Neuronal stem cell (in vitro differentiated cells): Measurements from ENCODE around the gene PRLR.

Source experiments
- DNase-seq: peaks from one replicate; pipeline ENCODE4 v3.0.0-alpha.2; 2013; ENCODE audit warnings: low spot score
- H2AFZ ChIP-seq: one replicate; pipeline ENCODE4 v1.6.1; 2013; ENCODE audit warnings: mild to moderate bottlenecking, low read length, inconsistent platforms
- H2AK5ac ChIP-seq: 2 replicates; pipeline ENCODE4 v1.6.1; 2013; ENCODE audit warnings: low read depth, mild to moderate bottlenecking, inconsistent platforms, low read length, moderate library complexity, mixed read lengths
- H2BK120ac ChIP-seq: 2 replicates; pipeline ENCODE4 v1.6.1; 2013; ENCODE audit warnings: low read depth, mild to moderate bottlenecking, inconsistent platforms, low read length, moderate library complexity, mixed read lengths
- H2BK12ac ChIP-seq: one replicate; pipeline ENCODE4 v1.6.1; 2013; ENCODE audit warnings: low read length, inconsistent platforms
- H2BK15ac ChIP-seq: 2 replicates; pipeline ENCODE4 v1.6.1; 2013; ENCODE audit warnings: mild to moderate bottlenecking, low read length, inconsistent platforms, mixed read lengths
- H2BK5ac ChIP-seq: one replicate; pipeline ENCODE4 v1.6.1; 2013; ENCODE audit warnings: inconsistent platforms, mild to moderate bottlenecking, low read length, moderate library complexity
- H3K14ac ChIP-seq: one replicate; pipeline ENCODE4 v1.6.1; 2013; ENCODE audit warnings: low read length, inconsistent platforms
- H3K18ac ChIP-seq: 2 replicates; pipeline ENCODE4 v1.6.1; 2013; ENCODE audit warnings: low read length, inconsistent platforms
- H3K23ac ChIP-seq: 2 replicates; pipeline ENCODE4 v1.6.1; 2013; ENCODE audit warnings: low read depth, mild to moderate bottlenecking, mixed read lengths, low read length, inconsistent platforms; ENCODE audit not compliant: poor library complexity
- H3K27ac ChIP-seq: replicated peaks from 3 replicates; pipeline ENCODE4 v1.5.1; 2013; ENCODE audit warnings: low read length, inconsistent platforms
- H3K27me3 ChIP-seq, 3 experiments: 2 replicates each; pipeline ENCODE4 v1.6.1; 2013; ENCODE audit warnings: low read length in 3 of 3, mild to moderate bottlenecking in 2 of 3, inconsistent platforms in 1 of 3, low read depth in 1 of 3, mixed read lengths in 1 of 3, moderate library complexity in 1 of 3; ENCODE audit not compliant: control insufficient read depth in 3 of 3, insufficient read depth in 3 of 3
- H3K36me3 ChIP-seq, 2 donors: replicated peaks in 1 of 2; 2 replicates each; pipeline ENCODE4 v1.6.1; 2013; ENCODE audit warnings: low read length in 2 of 2; ENCODE audit not compliant: control insufficient read depth in 2 of 2, insufficient read depth in 2 of 2
- H3K4ac ChIP-seq: 2 replicates; pipeline ENCODE4 v1.6.1; 2013; ENCODE audit warnings: inconsistent platforms, mild to moderate bottlenecking, low read length, moderate library complexity
- H3K4me1 ChIP-seq, 2 donors: 1 replicate in 1 of 2; 2 replicates in 1 of 2; pipeline ENCODE4 v1.6.1; 2013; ENCODE audit warnings: low read length in 2 of 2, low read depth in 1 of 2; ENCODE audit not compliant: control insufficient read depth in 2 of 2, insufficient read depth in 1 of 2
- H3K4me2 ChIP-seq: one replicate; pipeline ENCODE4 v1.6.1; 2013; ENCODE audit warnings: mild to moderate bottlenecking, low read length, inconsistent platforms; ENCODE audit not compliant: insufficient read depth, poor library complexity, severe bottlenecking
- H3K4me3 ChIP-seq, 2 donors: 2 replicates each; pipeline ENCODE4 v1.5.1; 2013; ENCODE audit warnings: low read length in 2 of 2, mild to moderate bottlenecking in 2 of 2, inconsistent platforms in 1 of 2, moderate library complexity in 1 of 2
- H3K79me1 ChIP-seq: one replicate; pipeline ENCODE4 v1.6.1; 2013; ENCODE audit warnings: low read depth, mild to moderate bottlenecking, inconsistent platforms, low read length, moderate library complexity
- H3K9ac ChIP-seq: one replicate; pipeline ENCODE4 v1.6.1; 2013; ENCODE audit warnings: mild to moderate bottlenecking, low read depth, low read length, inconsistent platforms; ENCODE audit not compliant: poor library complexity
- H3K9me3 ChIP-seq, 2 donors: replicated peaks in 1 of 2; 2 replicates each; pipeline versions ENCODE3 to v1.6.1; 2013; ENCODE audit warnings: low read length in 2 of 2, mild to moderate bottlenecking in 2 of 2, inconsistent platforms in 1 of 2, low read depth in 1 of 2, mixed read lengths in 1 of 2, moderate library complexity in 1 of 2; ENCODE audit not compliant: control insufficient read depth in 2 of 2, insufficient read depth in 1 of 2
- H4K8ac ChIP-seq: one replicate; pipeline ENCODE4 v1.6.1; 2013; ENCODE audit warnings: low read depth, mild to moderate bottlenecking, inconsistent platforms, low read length, moderate library complexity
- H4K91ac ChIP-seq: one replicate; pipeline ENCODE4 v1.6.1; 2013; ENCODE audit warnings: low read length, low read depth, mild to moderate bottlenecking, inconsistent platforms; ENCODE audit not compliant: poor library complexity
- WGBS, 2 donors: extraction: QIAGEN DNeasy Blood & Tissue Kit; methylation state at CpG; one replicate each; pipeline ENCODE4 v1.1.7; 2013; ENCODE audit warnings: missing lambda C conversion rate in 2 of 2, mixed read lengths in 1 of 2; ENCODE audit not compliant: insufficient read length in 2 of 2, insufficient replicate concordance in 1 of 2; ENCODE audit errors: extremely low coverage in 2 of 2; 5-methylcytosine and 5-hydroxymethylcytosine counted together

Gene PRLR

GRCh38 chr5:35209862-35210261 is 20.4 kb downstream of the PRLR start:
- Histone ChIP-seq H3K4me2 (no peak overlapping the region), H4K8ac (no peak overlapping the region), H3K4me3 (no peak overlapping the region), H2BK5ac (no peak overlapping the region), H4K91ac (no peak overlapping the region), H3K18ac (no peak overlapping the region), H3K4me1 (no peaks in the 10 kb centered on the region), H3K9me3 (no peaks in the 10 kb centered on the region), H2BK120ac (no peak overlapping the region), H3K14ac (no peak overlapping the region), H2AK5ac (no peak overlapping the region), H3K9ac (no peak overlapping the region), H2AFZ (no peak overlapping the region), H3K36me3 (no peaks in the 10 kb centered on the region), H3K4ac (no peak overlapping the region), H3K23ac (no peak overlapping the region), H3K27ac (no peak overlapping the region), H2BK15ac (no peak overlapping the region), H2BK12ac (no peak overlapping the region), H3K27me3 (no peaks in the 10 kb centered on the region), H3K79me1 (no peaks in the 10 kb centered on the region)
- no peak for DNase-seq
- WGBS, 2 donors: no CpG with 5 or more reads among the region's 3 CpGs

GRCh38 chr5:35205606-35206005 is 24.7 kb downstream of the PRLR start:
- Histone ChIP-seq H2BK5ac (no peak overlapping the region), H2BK120ac (no peak overlapping the region), H4K91ac (no peak overlapping the region), H4K8ac (no peak overlapping the region), H3K23ac (no peak overlapping the region), H3K27me3 (no peaks in the 10 kb centered on the region), H2BK15ac (no peak overlapping the region), H3K14ac (no peak overlapping the region), H3K18ac (no peak overlapping the region), H2AK5ac (no peak overlapping the region), H3K79me1 (no peaks in the 10 kb centered on the region), H3K36me3 (no peaks in the 10 kb centered on the region), H3K9ac (no peak overlapping the region), H3K27ac (no peak overlapping the region), H3K9me3 (no peaks in the 10 kb centered on the region), H3K4me3 (no peak overlapping the region), H2BK12ac (no peak overlapping the region), H2AFZ (no peak overlapping the region), H3K4me2 (no peak overlapping the region), H3K4me1 (no peaks in the 10 kb centered on the region), H3K4ac (no peak overlapping the region)
- DNase-seq: no peak
- WGBS, 2 donors: no CpG with 5 or more reads among the region's 1 CpG

- Histone ChIP-seq H2AK5ac (no peak overlapping the region), H2BK5ac (no peak overlapping the region), H3K36me3 (no peaks in the 10 kb centered on the region), H3K27me3 (no peaks in the 10 kb centered on the region), H3K18ac (no peak overlapping the region), H3K4me1 (no peaks in the 10 kb centered on the region), H3K79me1 (no peaks in the 10 kb centered on the region), H3K9ac (no peak overlapping the region), H4K8ac (no peak overlapping the region), H2AFZ (no peak overlapping the region), H3K23ac (no peak overlapping the region), H4K91ac (no peak overlapping the region), H3K4ac (no peak overlapping the region), H2BK12ac (no peak overlapping the region), H3K9me3 (no peaks in the 10 kb centered on the region), H2BK120ac (no peak overlapping the region), H3K4me3 (no peak overlapping the region), H2BK15ac (no peak overlapping the region), H3K27ac (no peak overlapping the region), H3K4me2 (no peak overlapping the region), H3K14ac (no peak overlapping the region)
- no peak for DNase-seq
- no CpG with 5 or more reads among the region's 2 CpGs for WGBS, 2 donors
Measured at GRCh38 chr5:35205186-35205585, 25.1 kb downstream of the PRLR start.

- H3K27ac ChIP-seq: no peak overlapping the region
- no peak overlapping the region for H2BK5ac ChIP-seq
Measured at GRCh38 chr5:35203403-35203802, 26.9 kb downstream of the PRLR start.

More at GRCh38 chr5:35203403-35203802, 26.9 kb downstream of the PRLR start:
- peaks cover 0 to 3% (median 0%) of the 10 kb centered on the region in 3 experiments for H3K27me3 ChIP-seq
- WGBS, 2 donors: no CpG with 5 or more reads among the region's 1 CpG
- no peak overlapping the region for H3K4me3 ChIP-seq
- H3K36me3 ChIP-seq: no peaks in the 10 kb centered on the region
- H3K9ac ChIP-seq: no peak overlapping the region
- no peak for DNase-seq
- H3K4me1 ChIP-seq: no peaks in the 10 kb centered on the region
- no peak overlapping the region for H2BK120ac ChIP-seq
- H3K4ac ChIP-seq: no peak overlapping the region
- H3K4me2 ChIP-seq: no peak overlapping the region
- no peak overlapping the region for H3K14ac ChIP-seq
- H3K18ac ChIP-seq: no peak overlapping the region
- no peak overlapping the region for H2BK15ac ChIP-seq
- no peaks in the 10 kb centered on the region for H3K9me3 ChIP-seq
- H3K23ac ChIP-seq: no peak overlapping the region
- H2BK12ac ChIP-seq: no peak overlapping the region
- no peak overlapping the region for H4K8ac ChIP-seq
- no peak overlapping the region for H2AFZ ChIP-seq
- no peak overlapping the region for H4K91ac ChIP-seq
- H3K79me1 ChIP-seq: no peaks in the 10 kb centered on the region
- H2AK5ac ChIP-seq: no peak overlapping the region
